Activated T-helper 2 cell treated with anti-CD3 and anti-CD28 coated beads, Interferon-gamma antibody, Interleukin-2, Interleukin-4, amounts not matched to agents 10 μg/mL and 5 μg/mL and 100 μg/mL, durations not matched to agents 14 hours and 24 hours and 36 hours (primary cell): ENCODE measurements around the gene KIF3A. TPM values are rescaled to one million over a fixed set of nuclear protein-coding genes. Genes with fewer than 3 reads are reported as not detected.
"Not testable (repeated sequence)": the region's sequence is repeated elsewhere in the genome, so short reads cannot be mapped to it uniquely, and the experiment has no call there.

Source experiments
- DNase-seq: peaks from one replicate; pipeline ENCODE4 v3.0.0; 2021; ENCODE audit warnings: low spot score
- H3K27ac Mint-ChIP-seq: one replicate; pipeline ENCODE4 v1.8.0; 2021; ENCODE audit warnings: mixed read lengths
- H3K27me3 Mint-ChIP-seq: one replicate; pipeline ENCODE4 v1.8.0; 2021; ENCODE audit warnings: low read depth, mixed read lengths
- H3K36me3 Mint-ChIP-seq: one replicate; pipeline ENCODE4 v1.8.0; 2021; ENCODE audit warnings: low read depth, mixed read lengths
- H3K4me1 Mint-ChIP-seq: one replicate; pipeline ENCODE4 v1.8.0; 2021; ENCODE audit warnings: low read depth, mixed read lengths
- H3K4me3 Mint-ChIP-seq: one replicate; pipeline ENCODE4 v1.8.0; 2021; ENCODE audit warnings: low read depth, mild to moderate bottlenecking, moderate library complexity, mixed read lengths
- H3K9me3 Mint-ChIP-seq: one replicate; pipeline ENCODE4 v1.8.0; 2021; ENCODE audit warnings: mixed read lengths
- intact Hi-C: fragments of 100-400 bp; cut with micrococcal nuclease; formaldehyde crosslinking; loops from one replicate; pipeline ENCODE4 v1.15.1; 2023
- total RNA-seq: library from RNA; stranded (reverse); gene quantifications from 2 replicates; pipeline ENCODE4 v1.2.3, GENCODE V29; 2022

KIF3A gene
- total RNA-seq, 1 donor from 2014 or later = 41.4 TPM

DNA sequence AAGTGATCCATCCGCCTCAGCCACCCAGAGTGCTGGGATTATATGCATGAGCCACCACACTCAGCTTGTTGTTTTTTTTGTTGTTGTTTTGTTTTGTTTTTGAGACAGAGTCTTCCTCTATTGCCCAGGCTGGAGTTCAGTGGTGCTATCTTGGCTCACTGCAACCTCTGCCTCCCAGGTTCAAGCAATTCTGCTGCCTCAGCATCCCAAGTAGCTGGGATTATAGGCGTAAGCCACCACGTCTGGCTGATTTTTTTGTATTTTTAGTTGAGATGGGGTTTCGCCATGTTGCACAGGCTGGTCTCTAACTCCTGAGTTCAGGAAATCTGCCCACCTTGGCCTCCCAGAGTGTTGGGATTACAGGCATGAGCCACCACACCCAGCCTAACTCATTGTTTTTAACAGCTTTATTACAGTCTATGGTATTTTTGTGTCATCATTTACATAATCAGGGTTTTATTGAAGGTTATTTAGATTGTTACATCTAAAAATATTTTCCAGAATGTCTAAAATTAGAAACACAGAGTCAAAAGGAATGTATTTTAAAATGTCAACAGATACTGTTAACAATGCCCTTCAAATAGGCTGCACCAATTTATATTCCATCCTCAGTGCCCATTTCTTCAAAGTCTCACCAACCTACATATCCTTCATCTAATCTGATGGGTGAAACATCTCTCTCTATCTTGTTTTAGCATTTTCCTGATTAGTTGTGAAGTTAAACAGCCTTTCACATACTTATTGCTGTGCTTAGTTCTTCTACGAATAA lies 18.6 kb downstream of the KIF3A start:
- Mint-ChIP-seq H3K4me1 (peaks cover 17% of the 10 kb centered on the region), H3K4me3 (no peak overlapping the region), H3K27ac (no peak overlapping the region), H3K9me3 (no peaks in the 10 kb centered on the region), H3K36me3 (peaks cover 54% of the 10 kb centered on the region), H3K27me3 (no peaks in the 10 kb centered on the region)
- intact Hi-C loops = no loop called here
- no peak for DNase-seq

DNA sequence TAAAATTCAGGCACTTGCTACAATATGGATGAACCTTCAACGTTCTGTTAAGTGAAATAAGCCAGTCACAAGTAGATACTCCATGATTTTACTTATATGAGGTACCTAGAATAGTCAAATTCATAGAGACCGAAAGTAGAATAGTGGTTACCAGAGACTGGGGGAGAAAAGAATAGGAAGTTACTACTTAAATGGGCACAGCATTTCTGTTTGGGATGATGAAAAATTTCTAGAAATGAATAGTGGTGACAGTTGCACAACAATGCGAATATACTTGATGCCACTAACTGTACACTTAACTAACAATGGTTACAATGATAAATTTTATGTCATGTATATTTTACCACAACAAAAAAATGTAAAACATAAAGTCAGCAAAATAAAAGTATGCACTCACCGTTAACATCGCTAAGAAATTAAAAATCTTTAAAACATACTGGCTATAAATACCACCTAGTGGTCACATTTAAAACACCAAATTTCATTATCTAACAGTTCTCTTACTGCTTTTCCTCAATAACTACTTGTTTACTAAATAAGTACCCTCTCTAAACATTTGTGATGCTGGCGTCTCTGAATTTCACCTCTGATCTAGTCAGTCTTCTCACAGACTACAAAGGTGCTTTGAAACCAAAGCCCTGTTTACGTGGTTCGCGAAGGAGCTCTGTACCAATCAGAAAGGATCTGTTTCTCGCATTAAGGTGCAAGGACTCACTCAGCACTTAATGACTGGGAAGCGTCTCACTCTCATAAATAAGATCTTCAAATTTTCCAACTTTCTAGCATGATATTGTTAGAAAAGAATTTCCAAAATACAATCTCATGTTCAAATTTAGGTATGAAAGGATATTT lies 22.7 kb downstream of the KIF3A start:
- intact Hi-C loops = loop anchor here (5.0 kb wide), 2 partner anchors 187 to 207 kb away; no protein-coding TSS in a partner anchor
- H3K27me3 Mint-ChIP-seq = no peaks in the 10 kb centered on the region
- DNase-seq = no peak
- H3K9me3 Mint-ChIP-seq = no peaks in the 10 kb centered on the region
- H3K4me3 Mint-ChIP-seq = no peak overlapping the region
- peaks cover 44% of the 10 kb centered on the region for H3K36me3 Mint-ChIP-seq
- H3K4me1 Mint-ChIP-seq = peaks cover 18% of the 10 kb centered on the region
- H3K27ac Mint-ChIP-seq = peak overlapping the region; percentile 9

DNA sequence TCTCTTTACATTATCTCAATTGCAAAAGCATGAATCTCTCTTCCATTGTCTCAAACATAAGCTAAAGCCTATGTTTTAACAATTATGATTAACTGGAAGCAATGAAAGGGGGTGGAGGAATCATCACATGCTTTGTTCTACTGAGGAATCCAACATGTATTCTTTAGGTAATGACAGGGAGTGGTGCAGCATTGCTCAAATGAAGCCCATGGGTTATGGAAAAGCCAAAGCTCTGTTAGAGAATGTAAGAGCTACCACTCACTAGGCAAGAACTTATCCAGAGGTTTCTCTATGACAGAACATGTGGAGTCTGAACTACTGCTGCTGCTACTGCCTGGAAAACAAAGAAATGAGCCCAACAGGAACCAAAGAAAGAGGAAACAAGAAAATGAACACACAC lies 28.7 kb downstream of the KIF3A start:
- Mint-ChIP-seq H3K4me1 (peaks cover 10% of the 10 kb centered on the region), H3K36me3 (peaks cover 44% of the 10 kb centered on the region), H3K9me3 (no peaks in the 10 kb centered on the region), H3K27ac (no peak overlapping the region), H3K27me3 (no peaks in the 10 kb centered on the region), H3K4me3 (no peak overlapping the region)
- intact Hi-C loops = no loop called here
- no peak for DNase-seq

DNA sequence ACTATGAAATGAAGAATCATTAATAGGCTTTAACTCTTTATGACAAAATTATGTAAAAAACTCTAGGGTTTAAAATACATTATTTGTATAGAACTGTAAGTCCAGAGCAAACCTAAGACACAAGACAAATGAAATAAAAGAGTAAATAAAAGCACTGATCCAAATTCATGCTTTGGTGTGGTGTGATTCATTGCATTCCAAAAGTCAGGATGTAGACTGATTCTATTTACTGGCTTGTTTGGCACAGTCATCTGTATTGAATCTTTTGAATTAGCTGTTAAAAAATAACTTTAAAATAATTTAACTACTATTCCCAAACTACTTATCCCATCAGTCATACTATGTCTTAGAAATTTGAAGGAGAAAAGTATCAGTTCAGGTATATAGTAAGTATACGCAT lies 32.5 kb downstream of the KIF3A start:
- no peak overlapping the region for H3K4me3 Mint-ChIP-seq
- no peak for DNase-seq
- H3K27ac Mint-ChIP-seq = no peak overlapping the region
- no peaks in the 10 kb centered on the region for H3K9me3 Mint-ChIP-seq
- H3K27me3 Mint-ChIP-seq = no peaks in the 10 kb centered on the region
- peaks cover 55% of the 10 kb centered on the region for H3K36me3 Mint-ChIP-seq
- H3K4me1 Mint-ChIP-seq = peaks cover 13% of the 10 kb centered on the region
- intact Hi-C loops = no loop called here

DNA sequence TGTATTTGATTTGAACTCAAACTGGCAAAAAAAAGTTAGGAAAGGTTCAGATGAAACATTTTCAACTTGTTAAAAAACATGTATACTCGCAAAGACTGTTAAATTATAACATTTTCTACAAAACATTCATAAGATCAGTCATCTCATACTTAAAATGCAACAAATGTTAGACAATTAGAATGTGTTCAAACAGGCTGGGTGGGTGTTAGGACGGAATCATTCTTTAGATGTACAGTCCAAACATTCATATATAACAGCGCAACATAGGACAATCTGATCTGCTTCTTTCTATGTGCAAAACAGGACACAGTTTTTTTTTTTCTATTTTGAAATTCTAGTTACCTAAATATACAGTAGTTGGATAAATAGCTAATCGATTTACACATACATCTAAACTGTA lies 41.4 kb downstream of the KIF3A start:
- Mint-ChIP-seq H3K9me3 (peaks cover 2% of the 10 kb centered on the region), H3K4me1 (peaks cover 15% of the 10 kb centered on the region), H3K27ac (no peak overlapping the region), H3K27me3 (no peaks in the 10 kb centered on the region), H3K36me3 (peaks cover 56% of the 10 kb centered on the region), H3K4me3 (no peak overlapping the region)
- DNase-seq = no peak
- intact Hi-C loops = no loop called here

DNA sequence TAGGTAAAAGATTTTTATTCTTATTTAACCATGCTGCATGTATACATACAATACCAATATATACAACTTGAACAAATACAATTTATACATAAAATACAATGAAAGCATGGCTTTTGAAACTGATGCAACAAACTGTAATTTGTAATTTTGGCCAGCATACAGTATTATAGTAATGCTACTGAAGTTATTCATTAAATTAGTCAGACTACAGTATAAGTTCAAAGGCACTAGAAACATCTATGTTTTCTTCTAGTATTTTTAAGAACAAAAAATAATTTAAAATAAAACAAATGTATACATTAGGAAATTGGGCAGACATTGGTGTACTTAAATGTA lies 44.7 kb downstream of the KIF3A start:
- intact Hi-C loops = no loop called here
- peaks cover 31% of the 10 kb centered on the region for H3K4me1 Mint-ChIP-seq
- peaks cover 1% of the 10 kb centered on the region for H3K27me3 Mint-ChIP-seq
- H3K27ac Mint-ChIP-seq = no peak overlapping the region
- H3K4me3 Mint-ChIP-seq = no peak overlapping the region
- DNase-seq = no peak
- H3K9me3 Mint-ChIP-seq = peaks cover 2% of the 10 kb centered on the region
- peaks cover 41% of the 10 kb centered on the region for H3K36me3 Mint-ChIP-seq

DNA sequence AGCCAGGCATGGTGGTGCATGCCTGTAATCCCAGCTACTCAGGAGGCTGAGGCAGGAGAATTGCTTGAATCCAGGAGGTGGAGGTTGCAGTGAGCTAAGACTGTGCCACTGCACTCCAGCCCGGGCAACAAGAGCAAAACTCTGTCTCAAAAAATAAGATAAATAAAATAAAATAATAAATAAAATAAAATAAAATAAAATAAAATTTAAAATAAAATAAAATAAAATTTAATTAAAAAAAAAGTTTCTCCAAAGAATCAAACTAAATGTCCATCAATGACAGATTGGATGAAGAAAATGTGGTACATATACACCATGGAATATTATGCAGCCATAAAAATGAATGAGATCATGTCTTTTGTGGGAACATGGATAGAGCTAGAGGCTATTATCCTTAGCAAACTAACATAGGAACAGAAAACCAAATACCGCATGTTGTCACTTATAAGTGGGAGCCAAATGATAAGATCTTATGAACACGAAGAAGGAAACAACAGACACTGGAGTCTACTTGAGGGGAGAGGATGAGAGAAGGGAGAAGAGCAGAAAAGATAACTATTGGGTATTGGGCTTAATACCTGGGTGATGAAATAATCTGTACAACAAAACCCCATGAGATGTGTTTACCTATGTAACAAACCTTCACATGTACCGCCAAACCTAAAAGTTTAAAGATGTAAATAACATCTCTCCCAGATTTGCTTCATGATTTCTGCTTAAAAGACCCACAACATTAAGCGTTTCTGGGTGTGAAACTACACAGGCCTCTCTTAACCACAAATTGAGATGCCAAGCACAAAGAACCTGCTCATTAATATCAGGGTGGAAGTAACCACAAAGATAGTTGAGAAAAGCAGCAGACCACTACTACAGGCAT lies 45.4 kb downstream of the KIF3A start:
- H3K27ac Mint-ChIP-seq, DNase-seq, H3K27me3 Mint-ChIP-seq, intact Hi-C loops, H3K4me3 Mint-ChIP-seq, H3K9me3 Mint-ChIP-seq: not testable (repeated sequence)
- Mint-ChIP-seq H3K4me1 (peaks cover 31% of the 10 kb centered on the region), H3K36me3 (peaks cover 38% of the 10 kb centered on the region)

DNA sequence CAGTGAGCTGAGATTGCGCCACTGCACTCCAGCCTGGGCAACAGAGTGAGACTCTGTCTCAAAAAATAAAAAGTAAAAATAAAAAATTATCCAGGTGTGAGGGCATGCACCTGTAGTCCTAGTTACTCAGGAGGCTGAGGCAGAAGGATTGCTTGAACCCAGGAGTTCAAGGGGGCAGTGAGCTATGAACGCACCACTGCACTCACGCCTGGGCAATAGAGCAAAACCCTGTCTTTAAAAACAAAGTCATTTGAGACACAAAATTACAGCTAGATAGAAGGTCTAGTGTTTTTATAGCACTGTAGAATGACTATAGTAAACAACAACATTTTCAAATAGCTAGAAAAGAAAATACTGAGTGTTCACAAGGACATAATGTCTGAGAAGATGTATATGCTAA lies 47.2 kb downstream of the KIF3A start:
- H3K9me3 Mint-ChIP-seq = peaks cover 2% of the 10 kb centered on the region
- no peak for DNase-seq
- peaks cover 1% of the 10 kb centered on the region for H3K27me3 Mint-ChIP-seq
- no peak overlapping the region for H3K27ac Mint-ChIP-seq
- H3K4me3 Mint-ChIP-seq = no peak overlapping the region
- H3K36me3 Mint-ChIP-seq = peaks cover 31% of the 10 kb centered on the region
- peaks cover 37% of the 10 kb centered on the region for H3K4me1 Mint-ChIP-seq
- intact Hi-C loops = no loop called here

DNA sequence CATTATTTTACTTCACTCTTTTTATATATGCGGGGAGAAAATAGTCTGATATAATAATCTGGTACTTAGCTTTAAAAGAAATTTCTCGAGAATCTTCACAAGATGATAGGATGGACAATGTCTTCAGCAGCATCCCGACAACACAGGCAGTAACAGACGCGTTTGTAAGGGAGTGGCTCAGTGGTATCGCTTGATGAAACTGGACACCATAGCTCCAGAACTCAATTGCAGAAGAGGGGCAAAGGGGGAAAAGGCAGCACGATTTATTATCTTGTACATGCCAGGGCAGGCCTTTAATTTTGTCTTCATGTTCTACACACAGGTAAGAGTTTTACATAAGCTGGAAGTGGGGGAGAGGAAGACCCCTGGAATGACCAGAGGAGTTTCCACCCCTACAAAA lies 47.8 kb downstream of the KIF3A start:
- H3K4me1 Mint-ChIP-seq = peaks cover 42% of the 10 kb centered on the region
- H3K36me3 Mint-ChIP-seq = peaks cover 31% of the 10 kb centered on the region
- intact Hi-C loops = loop anchor here (2.0 kb wide), 2 partner anchors 31 to 45 kb away; partner anchors contain the start of gene IL13
- peaks cover 1% of the 10 kb centered on the region for H3K27me3 Mint-ChIP-seq
- H3K27ac Mint-ChIP-seq = peak overlapping the region; percentile 6
- no peak overlapping the region for H3K4me3 Mint-ChIP-seq
- no peak for DNase-seq
- H3K9me3 Mint-ChIP-seq = peaks cover 2% of the 10 kb centered on the region

DNA sequence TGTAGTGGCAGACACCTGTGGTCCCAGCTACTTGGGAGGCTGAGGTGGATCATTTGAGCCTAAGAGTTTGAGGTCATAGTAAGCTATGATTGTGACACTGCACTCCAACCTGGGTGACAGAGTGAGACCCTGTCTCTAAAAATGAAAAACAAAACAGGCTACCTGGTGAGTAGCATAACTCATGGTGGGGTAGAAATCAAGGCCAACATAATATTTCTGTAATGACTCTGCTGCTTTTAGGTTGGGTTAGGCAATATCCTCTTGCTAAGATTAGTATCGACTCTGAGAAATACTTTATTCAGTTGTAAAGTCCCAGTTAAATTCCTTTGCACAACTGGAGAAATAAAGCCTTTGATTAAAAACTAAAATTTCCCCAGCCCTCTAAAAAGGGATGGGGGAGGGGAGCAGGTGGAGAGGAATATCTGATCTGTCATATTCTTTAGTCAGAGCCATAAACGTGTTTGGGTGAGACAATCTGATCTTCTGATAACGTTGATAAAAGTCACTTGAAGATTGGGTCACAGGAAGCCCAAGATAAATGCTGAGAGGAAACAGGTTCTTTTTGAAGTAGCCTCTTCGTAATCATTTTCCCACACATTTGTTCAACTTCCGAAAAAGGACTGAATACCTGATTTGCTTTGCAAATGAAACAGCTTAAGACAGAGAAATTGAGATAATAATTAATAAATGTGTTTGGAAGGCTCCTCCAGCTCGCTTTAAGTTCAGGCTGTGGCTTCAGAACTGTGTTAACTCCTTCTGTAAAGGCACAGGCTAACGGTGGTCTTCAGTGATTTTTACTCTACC lies 48.6 kb downstream of the KIF3A start:
- no peak for DNase-seq
- no peak overlapping the region for H3K4me3 Mint-ChIP-seq
- peak overlapping the region; percentile 68 for H3K27ac Mint-ChIP-seq
- intact Hi-C loops = loop anchor here (1.0 to 2.0 kb wide), 7 partner anchors 14 to 159 kb away; partner anchors contain the start of gene IL13
- H3K4me1 Mint-ChIP-seq = peaks cover 45% of the 10 kb centered on the region
- peaks cover 28% of the 10 kb centered on the region for H3K36me3 Mint-ChIP-seq
- peaks cover 2% of the 10 kb centered on the region for H3K9me3 Mint-ChIP-seq
- peaks cover 1% of the 10 kb centered on the region for H3K27me3 Mint-ChIP-seq

DNA sequence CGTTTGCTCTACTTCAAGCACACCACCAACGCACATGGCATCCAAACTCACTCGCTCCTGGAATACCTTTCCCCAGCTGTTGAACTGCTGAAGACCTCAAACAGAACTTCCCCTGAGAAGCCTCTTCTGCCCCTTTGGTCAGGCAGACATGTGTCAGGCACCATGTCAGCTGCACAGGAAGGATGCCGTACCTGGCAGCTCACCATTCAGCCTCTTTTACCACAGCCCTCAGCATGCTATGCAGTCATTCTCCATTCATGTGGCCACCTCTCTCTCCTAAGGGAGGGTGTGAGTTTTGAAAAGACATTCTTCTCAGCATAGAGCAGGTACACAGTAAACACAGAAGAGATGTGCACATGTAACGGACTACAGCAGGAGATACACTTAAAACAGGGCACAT lies 49.4 kb downstream of the KIF3A start:
- Mint-ChIP-seq H3K4me1 (peaks cover 45% of the 10 kb centered on the region), H3K27me3 (peaks cover 1% of the 10 kb centered on the region), H3K27ac (peak overlapping the region; percentile 68), H3K9me3 (peaks cover 2% of the 10 kb centered on the region), H3K36me3 (peaks cover 26% of the 10 kb centered on the region), H3K4me3 (no peak overlapping the region)
- intact Hi-C loops = loop anchor here (1.0 to 2.0 kb wide), 7 partner anchors 14 to 159 kb away; partner anchors contain the start of gene IL13
- peak; percentile 44 for DNase-seq

DNA sequence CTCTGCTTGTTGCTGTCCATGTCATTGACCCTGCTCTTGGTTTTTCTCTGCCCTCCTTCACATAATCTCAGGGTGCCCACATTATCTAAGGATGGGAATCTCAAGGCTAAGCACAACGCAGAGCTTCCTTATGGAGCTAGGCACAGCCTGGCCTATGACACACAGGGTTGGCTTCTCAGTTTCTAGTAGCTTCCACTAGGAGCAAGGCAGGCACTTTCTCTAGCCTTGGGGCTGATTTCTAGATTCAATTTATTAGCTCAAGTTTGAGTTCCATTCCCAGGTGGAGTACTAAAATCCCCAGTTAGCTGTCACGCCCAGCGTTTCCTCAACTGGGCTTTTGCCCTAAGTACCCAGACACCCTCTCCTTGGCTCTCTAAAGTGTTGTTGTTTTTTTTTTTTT lies 51.2 kb downstream of the KIF3A start:
- DNase-seq = no peak
- H3K27ac Mint-ChIP-seq = no peak overlapping the region
- H3K36me3 Mint-ChIP-seq = peaks cover 25% of the 10 kb centered on the region
- H3K9me3 Mint-ChIP-seq = no peaks in the 10 kb centered on the region
- intact Hi-C loops = no loop called here
- no peak overlapping the region for H3K4me3 Mint-ChIP-seq
- H3K27me3 Mint-ChIP-seq = peaks cover 1% of the 10 kb centered on the region
- H3K4me1 Mint-ChIP-seq = peaks cover 38% of the 10 kb centered on the region
